Activated CD4-positive, CD25-positive, alpha-beta regulatory T cell treated with anti-CD3 and anti-CD28 coated beads, Interleukin-2, amount 50 U/mL, for 72 hours (primary cell): ENCODE results near the gene WWTR1.

Source experiments
- DNase-seq: peaks from one replicate; pipeline ENCODE4 v3.0.0; 2021

WWTR1 gene

GRCh38 chr3:149563114-149563513 is 94.7 kb downstream of the WWTR1 start:
- no peak for DNase-seq

DNA sequence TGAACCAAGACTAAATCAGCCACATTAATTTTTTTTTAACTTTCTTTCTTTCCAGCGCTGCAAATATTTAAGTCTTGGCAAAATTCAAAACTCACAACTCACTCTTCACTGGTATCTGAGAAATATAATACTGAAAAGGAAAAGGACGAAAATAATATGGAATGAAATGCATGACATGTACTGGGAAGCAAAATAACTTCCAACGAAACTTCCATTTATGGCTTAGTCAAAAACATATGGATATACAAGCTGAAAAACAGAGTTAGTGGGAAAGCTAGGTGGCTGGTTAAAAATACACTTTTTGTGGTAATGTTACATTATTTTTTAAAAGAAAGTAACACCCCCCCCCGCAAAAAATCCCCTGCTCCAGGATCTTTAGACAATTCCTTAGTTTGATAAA is 97.2 kb downstream of the WWTR1 start:
- no peak for DNase-seq

DNA sequence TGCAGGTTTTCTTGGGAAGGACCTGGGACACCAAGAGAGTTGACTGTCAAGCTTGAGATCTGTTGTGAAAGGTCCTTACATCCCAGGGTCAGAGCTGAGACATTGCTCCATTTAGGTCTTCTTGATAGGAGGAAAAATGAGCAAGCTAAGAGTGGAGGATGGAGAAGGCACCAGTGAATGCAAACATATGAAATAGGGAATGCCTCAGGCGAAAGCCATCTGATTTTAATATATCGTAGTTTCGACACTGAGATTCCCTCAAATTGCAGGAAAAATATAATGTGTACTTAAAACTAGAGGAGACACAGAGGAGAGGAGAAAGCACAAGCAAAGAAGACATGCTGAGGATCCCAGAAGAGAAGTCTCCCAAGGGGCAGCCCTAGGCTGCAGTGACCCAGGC is 97.8 kb downstream of the WWTR1 start:
- DNase-seq, result no peak

DNA sequence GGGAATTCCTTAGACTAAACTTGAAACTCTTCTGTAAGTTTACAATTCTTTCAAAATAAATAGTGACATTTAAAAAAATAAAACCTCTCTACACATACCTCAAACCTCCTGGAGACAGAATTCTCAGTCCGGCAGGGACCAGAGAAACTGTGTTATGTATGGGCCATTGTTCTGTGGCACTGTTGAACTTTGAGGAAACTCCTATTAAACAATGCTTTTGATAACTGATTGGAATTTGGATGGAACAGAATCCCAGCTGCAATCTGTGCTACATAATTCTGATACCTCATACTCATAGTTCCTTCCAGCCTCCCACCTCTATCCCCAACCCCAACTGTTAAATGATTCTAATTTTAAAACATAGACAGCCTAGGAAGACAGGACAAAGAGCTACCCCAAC is 98.3 kb downstream of the WWTR1 start:
- no peak for DNase-seq

DNA sequence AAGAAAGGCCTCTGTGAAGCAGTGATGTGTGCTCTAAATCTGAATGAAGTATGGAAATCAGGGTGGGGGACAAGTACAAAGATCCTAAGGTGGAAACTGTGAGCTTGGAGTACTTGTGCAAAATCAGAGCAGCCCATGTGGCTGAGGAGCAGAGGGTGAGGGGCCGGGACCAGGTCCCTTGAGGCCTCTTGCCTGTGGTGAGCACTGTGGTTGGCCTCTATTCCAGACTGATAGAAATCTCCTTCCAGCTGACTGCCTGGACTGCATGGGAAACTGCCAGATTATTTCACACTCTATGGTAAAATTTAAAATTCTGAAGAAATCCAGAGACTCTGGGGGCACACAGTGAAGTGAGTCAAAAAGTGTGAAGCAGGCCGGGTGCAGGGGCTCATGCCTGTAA is 101.9 kb downstream of the WWTR1 start:
- no peak for DNase-seq

DNA sequence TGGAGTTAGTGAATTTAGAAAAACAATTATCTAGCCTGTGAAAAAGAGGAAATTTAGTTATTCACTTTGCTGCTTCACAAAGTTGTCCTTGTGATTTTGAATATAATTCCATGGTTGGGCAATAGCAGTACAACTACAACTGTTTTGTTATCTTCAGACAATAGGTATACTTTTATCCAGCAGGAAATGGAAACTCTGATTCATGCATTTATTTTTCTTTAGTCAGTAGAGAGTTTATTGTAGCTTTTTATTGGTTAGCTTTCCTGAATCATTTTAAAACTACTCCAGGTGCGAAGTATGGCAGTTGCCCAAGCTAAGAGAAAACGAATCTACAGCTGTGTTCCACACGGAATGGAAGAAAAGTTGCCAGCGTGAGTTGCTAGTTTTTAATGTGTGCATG is 103.0 kb downstream of the WWTR1 start:
- DNase-seq, result no peak

- no peak for DNase-seq
Measured at GRCh38 chr3:149553781-149554451, 103.9 kb downstream of the WWTR1 start.

DNA sequence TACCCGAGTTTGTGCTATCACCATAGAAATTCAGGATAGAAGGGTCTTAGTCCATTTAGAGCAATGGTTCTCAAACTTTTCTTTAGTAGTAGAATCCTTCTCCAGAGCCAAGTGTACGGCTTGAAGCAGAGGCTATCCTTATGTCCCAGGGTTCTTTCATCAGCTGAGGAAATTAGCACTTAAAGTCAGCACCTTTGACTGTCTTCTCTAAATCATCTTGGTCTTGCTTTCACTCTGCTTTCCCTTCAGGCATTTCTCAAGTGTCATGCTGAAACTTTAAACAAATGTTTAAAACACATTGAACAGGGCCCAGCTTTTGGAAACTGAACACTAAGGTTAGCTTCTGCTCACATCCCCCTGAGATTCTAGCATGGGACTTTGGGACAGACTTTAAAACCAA is 105.1 kb downstream of the WWTR1 start:
- no peak for DNase-seq

DNA sequence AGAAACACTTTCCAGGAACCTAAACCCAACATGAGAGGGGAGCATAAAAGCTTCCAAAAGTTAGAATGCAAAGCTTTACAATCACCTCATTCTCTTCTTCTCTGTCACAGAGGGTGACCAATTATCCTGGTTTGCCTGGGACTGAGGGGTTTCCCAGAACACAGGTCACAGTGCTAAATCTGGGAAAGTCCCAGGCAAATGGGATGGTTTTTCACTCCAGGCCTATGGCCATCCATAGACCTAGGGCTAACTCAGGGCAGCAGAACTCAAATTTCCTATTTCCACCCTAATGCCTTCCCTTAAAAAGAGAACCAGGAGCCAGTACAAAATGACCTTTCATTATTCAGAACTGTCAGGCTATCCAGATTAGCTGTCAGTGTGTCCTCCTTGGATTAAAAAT is 106.3 kb downstream of the WWTR1 start:
- no peak for DNase-seq

- no peak for DNase-seq
Measured at GRCh38 chr3:149548669-149549065, 109.2 kb downstream of the WWTR1 start.

DNA sequence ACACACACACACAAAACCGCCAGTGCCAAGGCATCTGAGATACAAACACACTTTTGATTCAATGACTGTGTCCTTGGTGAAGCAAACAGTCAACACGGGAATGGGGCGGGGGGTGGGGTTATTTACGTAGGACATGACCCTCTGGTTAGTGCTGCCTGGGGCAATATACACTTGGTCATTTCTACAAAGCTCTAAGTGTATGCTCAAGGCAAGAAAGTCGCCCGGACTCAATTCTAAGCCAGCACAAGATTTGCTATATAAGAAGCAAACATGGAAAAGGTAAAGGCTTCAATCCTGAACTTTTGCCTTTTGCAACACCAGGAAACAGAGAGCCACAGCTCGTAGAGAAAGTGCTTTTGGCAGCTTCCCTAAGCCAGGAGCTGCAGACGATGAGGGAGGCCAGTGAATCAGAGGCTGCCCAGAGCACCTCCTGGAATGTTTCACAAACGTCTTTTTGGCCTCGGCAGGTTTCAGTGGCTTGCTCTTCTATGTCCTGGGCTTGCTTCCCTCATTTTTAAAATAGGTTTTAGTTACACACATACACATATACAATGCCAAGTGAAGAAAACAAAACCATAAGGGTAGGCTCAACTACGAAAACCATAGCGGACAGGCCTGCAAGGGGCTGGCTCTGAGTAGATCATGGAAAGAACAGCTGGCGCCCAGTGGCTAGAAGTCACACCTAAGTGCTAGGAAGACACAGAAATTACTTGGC is 109.7 kb downstream of the WWTR1 start:
- DNase-seq, result no peak

- DNase-seq, result no peak
Measured at GRCh38 chr3:149547413-149547812, 110.4 kb downstream of the WWTR1 start.

DNA sequence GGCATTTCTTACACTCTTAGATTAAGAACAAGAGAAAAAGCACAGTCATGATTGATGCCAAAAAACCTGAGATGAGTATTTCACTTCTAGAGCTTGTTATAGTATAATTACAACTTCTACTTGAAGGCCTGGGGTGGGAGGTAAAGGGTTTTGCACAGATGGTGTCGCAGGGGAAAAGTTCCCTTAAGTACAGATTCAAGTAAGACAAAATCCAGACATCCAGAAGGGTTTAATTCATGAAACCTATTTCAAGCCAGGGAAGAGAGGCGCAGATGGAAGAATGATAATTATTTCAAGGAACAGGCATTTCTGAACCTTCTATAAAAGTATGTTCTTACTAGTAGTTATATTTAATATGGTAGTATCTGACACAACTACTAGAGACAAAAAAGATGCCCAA is 112.8 kb downstream of the WWTR1 start:
- DNase-seq, result no peak

DNA sequence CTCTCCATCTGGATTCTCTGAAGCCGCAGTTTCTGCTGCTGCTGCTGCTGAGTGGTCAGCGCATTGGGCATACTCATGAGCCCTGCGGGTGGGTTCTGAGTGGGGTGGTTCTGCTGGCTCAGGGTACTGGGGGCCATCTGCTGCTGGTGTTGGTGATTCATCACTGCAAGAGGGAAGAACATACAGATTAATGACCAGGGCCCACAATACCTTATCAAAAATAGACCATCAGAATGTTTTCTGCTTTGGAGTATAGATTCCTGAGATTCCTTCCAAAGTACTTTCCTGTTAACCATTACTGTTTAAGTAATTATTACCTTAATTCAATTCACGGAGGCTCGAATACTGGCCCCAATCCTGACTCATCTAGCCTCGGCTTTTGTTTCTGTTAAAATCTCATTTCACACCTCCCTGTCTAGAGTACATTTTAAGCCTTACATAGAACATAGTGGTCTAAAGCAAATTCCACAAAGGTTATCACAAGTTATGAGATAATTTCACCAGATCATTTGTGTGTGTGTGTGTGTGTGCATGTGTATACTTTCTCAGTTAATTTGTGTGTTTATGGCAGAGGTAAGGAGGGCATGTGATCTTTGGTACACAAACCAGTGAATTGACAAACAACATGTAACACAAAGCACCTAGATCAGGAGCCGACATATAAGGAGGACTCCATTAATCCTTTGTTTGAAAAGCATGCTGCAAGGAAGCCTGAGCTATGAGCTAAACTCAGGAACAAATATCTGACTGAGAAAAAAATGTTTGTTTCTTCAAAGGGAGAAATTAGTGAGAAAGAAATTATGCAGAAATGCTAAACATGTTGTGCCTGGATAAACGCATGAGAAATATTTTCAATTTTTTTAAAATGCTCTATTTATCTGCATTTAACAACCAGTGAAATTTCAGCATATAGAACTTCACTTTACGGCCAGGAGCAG is 115.2 kb downstream of the WWTR1 start:
- no peak for DNase-seq

DNA sequence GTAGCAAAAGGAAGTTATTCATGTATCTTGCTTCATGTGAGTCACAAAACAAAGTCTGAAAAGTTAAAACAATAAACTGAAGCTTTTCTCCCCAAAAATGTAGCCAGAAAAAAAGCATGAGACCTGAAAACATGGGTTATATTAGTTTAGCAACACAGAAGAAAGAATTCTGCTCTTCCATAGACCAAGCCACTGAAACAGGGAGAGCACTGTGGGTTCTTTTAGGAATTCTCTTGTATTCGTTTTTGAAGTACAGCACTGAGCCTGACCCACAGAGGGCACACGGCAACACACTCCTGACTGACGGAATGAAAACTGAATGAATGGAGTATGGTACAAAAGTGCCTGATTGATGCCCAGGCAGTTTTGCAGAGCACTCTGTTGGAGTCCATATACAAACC is 116.7 kb downstream of the WWTR1 start:
- DNase-seq, result no peak

DNA sequence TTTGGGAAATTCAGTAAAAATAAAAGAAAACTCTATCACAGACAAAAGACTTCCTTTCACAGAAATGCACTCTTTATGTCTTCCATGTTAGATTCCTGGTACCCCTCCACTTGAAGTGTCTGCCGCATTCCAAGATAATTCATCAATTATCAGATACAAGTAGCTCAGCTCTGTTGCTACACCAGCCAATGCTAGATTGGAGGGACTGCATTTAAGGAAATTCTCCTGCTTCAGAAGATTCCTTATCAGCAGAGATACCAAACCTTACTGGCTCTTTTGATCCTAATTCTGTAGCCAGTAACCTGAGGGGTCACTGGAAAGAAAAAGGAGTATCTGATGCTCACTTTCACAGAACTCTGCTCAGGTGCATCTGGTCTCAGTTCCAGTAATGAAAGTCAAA is 119.5 kb downstream of the WWTR1 start:
- DNase-seq, result no peak

DNA sequence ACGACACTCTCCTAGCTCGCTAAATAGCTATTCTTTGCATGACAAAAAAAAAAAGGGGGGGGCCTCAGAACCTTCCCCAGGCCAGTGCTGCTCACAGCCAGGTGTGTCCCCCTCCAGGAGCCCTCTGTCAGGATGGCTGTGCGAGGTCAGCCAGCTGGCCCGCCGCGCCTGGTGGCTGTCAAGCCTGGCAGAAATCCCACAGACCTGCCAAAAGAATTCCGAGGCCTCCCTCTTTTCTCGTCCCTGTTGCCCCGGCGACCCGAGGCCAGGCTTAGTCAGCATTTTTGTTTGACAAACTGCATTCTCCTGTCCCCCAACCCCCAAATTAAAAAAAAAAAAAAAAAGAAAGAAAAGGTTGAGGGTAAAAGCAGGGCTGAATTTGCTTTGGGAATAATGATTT is 121.4 kb downstream of the WWTR1 start:
- no peak for DNase-seq

- DNase-seq, result no peak
Measured at GRCh38 chr3:149535333-149535685, 122.5 kb downstream of the WWTR1 start.

DNA sequence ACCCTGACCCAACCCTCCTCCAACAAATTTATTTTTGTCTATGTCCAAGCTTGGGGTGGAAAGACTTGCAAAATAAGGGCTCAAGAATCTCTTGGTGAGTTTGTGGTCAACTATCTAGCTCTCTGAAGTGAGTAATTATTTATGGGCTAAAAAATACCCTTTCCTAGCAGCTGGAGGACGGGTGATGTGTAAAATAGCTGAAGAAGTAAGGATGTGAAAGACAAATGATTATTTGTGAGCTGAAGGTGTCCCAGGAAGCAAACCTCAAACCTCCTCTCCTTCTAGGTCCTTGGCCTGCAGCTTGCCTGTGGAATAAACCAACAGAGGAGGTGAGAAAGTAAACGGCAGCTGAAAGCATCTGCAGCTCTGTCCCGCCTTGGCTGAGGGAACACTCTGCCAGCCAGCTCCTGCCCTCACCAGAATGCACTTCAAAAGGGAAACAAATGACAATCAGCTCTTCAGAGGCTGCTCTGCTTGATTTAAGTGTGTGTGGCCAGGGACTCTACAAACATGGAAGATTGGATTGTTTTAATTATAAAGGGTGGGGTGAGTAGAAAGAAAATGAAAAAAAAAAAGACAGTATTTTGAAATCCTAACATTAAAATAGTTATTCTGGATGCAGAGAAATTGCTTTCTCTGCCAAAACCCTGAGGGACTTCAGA is 123.0 kb downstream of the WWTR1 start:
- DNase-seq, result no peak

- DNase-seq, result no peak
Measured at GRCh38 chr3:149534082-149534481, 123.7 kb downstream of the WWTR1 start.

GRCh38 chr3:149532489-149533180 is 125.2 kb downstream of the WWTR1 start:
- DNase-seq, result no peak

DNA sequence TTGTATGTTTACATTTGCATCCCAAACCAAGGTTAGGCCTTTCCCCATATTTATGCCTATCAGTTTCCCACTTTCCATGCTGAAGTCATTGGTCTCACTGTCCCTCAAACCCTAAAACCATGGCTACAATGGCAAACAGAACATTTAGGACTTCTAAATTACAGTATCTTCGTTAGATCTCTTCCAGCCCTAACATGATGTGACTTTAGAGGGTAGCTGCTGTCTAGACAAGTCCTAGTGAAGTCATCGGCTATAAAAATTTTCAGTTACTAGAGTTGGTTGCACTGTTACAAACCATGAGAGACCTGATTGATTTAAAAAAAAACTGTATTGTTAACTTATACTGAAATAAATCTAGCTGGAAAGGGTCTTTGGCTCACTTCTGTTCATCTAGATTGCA is 128.7 kb downstream of the WWTR1 start:
- no peak for DNase-seq

GRCh38 chr3:149528340-149528650 is 129.5 kb downstream of the WWTR1 start:
- no peak for DNase-seq
